WTC11 (cell line): ENCODE measurements around the gene RNF31. TPM values are rescaled to one million over a fixed set of nuclear protein-coding genes. Genes with fewer than 3 reads are reported as not detected.
A peak's percentile ranks its signal among the peaks of the same experiment; 100 is the strongest.

Experiments used
- ATAC-seq: fragments of 200-7000 bp; cut with Tn5 transposase; 2 replicates; pipeline ENCODE4 v1.10.0; 2021; ENCODE audit warnings: mild to moderate bottlenecking, moderate library complexity
- CTCF ChIA-PET: fragments of 300-600 bp; sonication (Branson Sonifier 250); formaldehyde crosslinking; loops from one replicate; lab custom pipeline; 2021; ENCODE audit warnings: antibody characterized with exemption; lab: Charles Lee
- POLR2A ChIA-PET: fragments of 350-600 bp; sonication (Branson Sonifier 250); formaldehyde crosslinking; loops from one replicate; lab custom pipeline; 2021; ENCODE audit warnings: antibody characterized with exemption; lab: Charles Lee
- DNase-seq: peaks from one replicate; pipeline ENCODE4 v3.0.0; 2021; ENCODE audit warnings: low spot score
- H3K27ac Mint-ChIP-seq: 2 replicates; pipeline ENCODE4 v1.8.0; 2021; ENCODE audit warnings: mixed read lengths
- H3K27me3 Mint-ChIP-seq: 2 replicates; pipeline ENCODE4 v1.8.0; 2021; ENCODE audit warnings: low read depth, mild to moderate bottlenecking, moderate library complexity, mixed read lengths
- H3K36me3 Mint-ChIP-seq: 2 replicates; pipeline ENCODE4 v1.8.0; 2021; ENCODE audit warnings: mixed read lengths
- H3K4me1 Mint-ChIP-seq: 2 replicates; pipeline ENCODE4 v1.8.0; 2022; ENCODE audit warnings: mixed read lengths
- H3K4me3 Mint-ChIP-seq: 2 replicates; pipeline ENCODE4 v1.8.0; 2021; ENCODE audit warnings: mild to moderate bottlenecking, moderate library complexity, mixed read lengths
- H3K9me3 Mint-ChIP-seq: 2 replicates; pipeline ENCODE4 v1.8.0; 2021; ENCODE audit warnings: mixed read lengths
- CREB1 ChIP-seq: sonication (generic); formaldehyde crosslinking; IDR thresholded peaks from 2 replicates; pipeline ENCODE4 v1.8.0; 2023; ENCODE audit warnings: mild to moderate bottlenecking, missing genetic modification reagents
- GABPB1 ChIP-seq: sonication (generic); formaldehyde crosslinking; IDR thresholded peaks from 2 replicates; pipeline ENCODE4 v1.8.1; 2023; ENCODE audit warnings: mild to moderate bottlenecking, missing genetic modification reagents
- HMGA2 ChIP-seq: fragments of 250-450 bp; sonication (Bioruptor Pico); IDR thresholded peaks from 2 replicates; pipeline ENCODE4 v1.4.0; 2021; ENCODE audit warnings: mild to moderate bottlenecking, moderate library complexity
- HMGXB4 ChIP-seq: sonication (generic); formaldehyde crosslinking; IDR thresholded peaks from 2 replicates; pipeline ENCODE4 v1.8.1; 2023; ENCODE audit warnings: mild to moderate bottlenecking, moderate library complexity, missing genetic modification reagents
- JAZF1 ChIP-seq: fragments of 250-450 bp; sonication (Bioruptor Pico); IDR thresholded peaks from 2 replicates; pipeline ENCODE4 v1.9.0; 2021; ENCODE audit warnings: moderate library complexity, mild to moderate bottlenecking, inconsistent platforms
- MXD4 ChIP-seq: fragments of 250-450 bp; sonication (Bioruptor Pico); IDR thresholded peaks from 2 replicates; pipeline ENCODE4 v1.8.0; 2021; ENCODE audit warnings: mild to moderate bottlenecking, moderate library complexity, borderline replicate concordance
- PRRX2 ChIP-seq: fragments of 250-450 bp; sonication (Bioruptor Pico); IDR thresholded peaks from 2 replicates; pipeline ENCODE4 v1.8.0; 2021; ENCODE audit warnings: mild to moderate bottlenecking
- TEAD1 ChIP-seq: sonication (generic); formaldehyde crosslinking; IDR thresholded peaks from 2 replicates; pipeline ENCODE4 v1.8.0; 2022; ENCODE audit warnings: mild to moderate bottlenecking, missing genetic modification reagents
- TEAD4 ChIP-seq: sonication (generic); formaldehyde crosslinking; IDR thresholded peaks from 2 replicates; pipeline ENCODE4 v1.8.0; 2022; ENCODE audit warnings: mild to moderate bottlenecking, missing genetic modification reagents
- ZBTB21 ChIP-seq: sonication (generic); formaldehyde crosslinking; IDR thresholded peaks from 2 replicates; pipeline ENCODE4 v1.8.1; 2023; ENCODE audit warnings: mild to moderate bottlenecking, missing genetic modification reagents, borderline replicate concordance
- ZNF263 ChIP-seq: sonication (generic); formaldehyde crosslinking; IDR thresholded peaks from 2 replicates; pipeline ENCODE4 v1.8.1; 2022; ENCODE audit warnings: low read depth, mild to moderate bottlenecking, moderate library complexity, missing genetic modification reagents
- ZNF281 ChIP-seq: sonication (generic); formaldehyde crosslinking; IDR thresholded peaks from 2 replicates; pipeline ENCODE4 v1.8.0; 2023; ENCODE audit warnings: mild to moderate bottlenecking, missing genetic modification reagents
- ZNF317 ChIP-seq: sonication (generic); formaldehyde crosslinking; IDR thresholded peaks from 2 replicates; pipeline ENCODE4 v1.8.1; 2023; ENCODE audit warnings: low read depth, mild to moderate bottlenecking, moderate library complexity, missing genetic modification reagents, borderline replicate concordance
- ZNF416 ChIP-seq: fragments of 250-450 bp; sonication (Bioruptor Pico); IDR thresholded peaks from 2 replicates; pipeline ENCODE4 v1.9.0; 2021; ENCODE audit warnings: mild to moderate bottlenecking, inconsistent platforms
- total RNA-seq: library from RNA; stranded (reverse); gene quantifications from 3 replicates; pipeline ENCODE4 v1.2.3, GENCODE V29; 2021
- TF ChIP-seq, protein P1 (sequence below): sonication (generic); formaldehyde crosslinking; IDR thresholded peaks from 2 replicates; pipeline ENCODE4 v1.8.0; 2022; ENCODE audit warnings: mild to moderate bottlenecking, missing genetic modification reagents
- TF ChIP-seq, protein P2 (sequence below): sonication (generic); formaldehyde crosslinking; IDR thresholded peaks from 2 replicates; pipeline ENCODE4 v1.8.1; 2022; ENCODE audit warnings: missing genetic modification reagents, borderline replicate concordance
- TF ChIP-seq, protein P3 (sequence below): sonication (generic); formaldehyde crosslinking; IDR thresholded peaks from 2 replicates; pipeline ENCODE4 v1.8.0; 2022; ENCODE audit warnings: missing genetic modification reagents

The RNF31 gene
- total RNA-seq, 1 experiment from 2014 or later, result 86.2 TPM

DNA sequence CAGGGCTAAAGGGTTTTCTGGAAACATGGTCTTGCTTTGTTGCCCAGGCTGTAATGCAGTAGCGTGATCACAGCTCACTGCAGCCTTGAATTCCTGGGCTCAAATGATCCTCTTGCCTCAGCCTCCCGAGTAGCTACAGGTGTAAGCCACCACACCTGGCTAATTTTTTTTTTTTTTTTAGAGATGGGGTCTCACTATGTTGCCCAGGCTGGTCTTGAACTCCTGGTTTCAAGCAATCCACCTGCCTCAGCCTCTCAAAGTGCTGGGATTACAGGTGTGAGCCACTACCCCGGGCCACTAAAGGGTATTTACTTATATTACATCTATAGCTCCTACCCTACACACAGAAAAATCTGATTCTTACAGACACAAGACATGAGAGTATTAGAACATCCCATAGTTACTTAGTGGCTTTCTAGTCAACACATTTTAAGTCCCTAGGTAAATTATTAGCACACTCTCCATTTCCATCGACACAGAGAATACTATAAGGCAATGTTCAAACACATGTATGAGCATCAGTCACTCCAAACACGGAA is 38.9 kb upstream of the RNF31 start:
- no peak; the same call in 1 of the 2 replicates for ATAC-seq
- peaks cover 22% of the 10 kb centered on the region for H3K36me3 Mint-ChIP-seq
- no peak for TF ChIP-seq ZNF263 (CRISPR knock-in tag)
- no peak for TF ChIP-seq ZNF317 (CRISPR knock-in tag)
- no peak for TF ChIP-seq JAZF1 (CRISPR knock-in tag)
- TF ChIP-seq HMGXB4 (CRISPR knock-in tag), result no peak
- TF ChIP-seq MXD4 (CRISPR knock-in tag), result no peak
- TF ChIP-seq TEAD1 (CRISPR knock-in tag), result no peak
- no peak for TF ChIP-seq ZNF416 (CRISPR knock-in tag)
- TF ChIP-seq HMGA2 (CRISPR knock-in tag), result no peak
- TF ChIP-seq ZBTB21, result no peak
- no peak for TF ChIP-seq GABPB1
- TF ChIP-seq CREB1 (CRISPR knock-in tag), result no peak
- TF ChIP-seq, protein P1, sequence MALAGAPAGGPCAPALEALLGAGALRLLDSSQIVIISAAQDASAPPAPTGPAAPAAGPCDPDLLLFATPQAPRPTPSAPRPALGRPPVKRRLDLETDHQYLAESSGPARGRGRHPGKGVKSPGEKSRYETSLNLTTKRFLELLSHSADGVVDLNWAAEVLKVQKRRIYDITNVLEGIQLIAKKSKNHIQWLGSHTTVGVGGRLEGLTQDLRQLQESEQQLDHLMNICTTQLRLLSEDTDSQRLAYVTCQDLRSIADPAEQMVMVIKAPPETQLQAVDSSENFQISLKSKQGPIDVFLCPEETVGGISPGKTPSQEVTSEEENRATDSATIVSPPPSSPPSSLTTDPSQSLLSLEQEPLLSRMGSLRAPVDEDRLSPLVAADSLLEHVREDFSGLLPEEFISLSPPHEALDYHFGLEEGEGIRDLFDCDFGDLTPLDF (CRISPR knock-in tag), result no peak
- no peak overlapping the region for H3K4me3 Mint-ChIP-seq
- DNase-seq, result no peak
- H3K27ac Mint-ChIP-seq, result no peak overlapping the region
- ChIA-PET CTCF (interaction anchor here (0.6 to 3.8 kb wide), 49 partner anchors 8 to 1130 kb away, joined by 3 to 254 read pairs (median 5); partner anchors contain the start of genes CARMIL3, CHMP4A, CIDEB and CPNE6), POLR2A (interaction anchor here (0.7 to 3.6 kb wide), 7 partner anchors 13 to 57 kb away, joined by 3 to 13 read pairs (median 6); partner anchors contain the start of genes CARMIL3 and PCK2)
- H3K9me3 Mint-ChIP-seq, result peaks cover 21% of the 10 kb centered on the region
- H3K4me1 Mint-ChIP-seq, result peaks cover 5% of the 10 kb centered on the region
- no peaks in the 10 kb centered on the region; the same call in 1 of the 2 replicates for H3K27me3 Mint-ChIP-seq

DNA sequence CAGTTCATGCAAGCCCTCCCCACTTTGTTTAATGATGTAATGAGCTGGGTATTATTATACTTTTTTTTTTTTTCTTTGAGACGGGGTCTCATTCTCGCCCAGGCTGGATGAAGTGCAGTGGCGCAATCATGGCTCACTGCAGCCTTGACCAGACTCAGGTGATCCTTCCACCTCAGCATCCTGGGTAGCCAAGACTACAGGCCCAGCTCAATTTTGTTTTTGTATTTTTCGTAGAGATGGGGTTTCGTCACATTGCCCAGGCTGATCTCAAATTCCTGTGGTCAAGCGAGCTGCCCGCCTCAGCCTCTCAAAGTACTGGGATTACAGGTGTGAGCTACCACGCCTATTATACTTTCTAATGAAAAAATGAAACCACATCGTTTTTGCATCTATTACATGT is 37.2 kb upstream of the RNF31 start:
- no peak overlapping the region for H3K27ac Mint-ChIP-seq
- DNase-seq (no peak), ATAC-seq (no peak)
- H3K27me3 Mint-ChIP-seq, result peaks cover 3% of the 10 kb centered on the region; the same call in 1 of the 2 replicates
- POLR2A ChIA-PET, result interaction anchor here (0.5 to 3.6 kb wide), 6 partner anchors 9 to 441 kb away, joined by 3 to 11 read pairs (median 3); partner anchors contain the start of gene CARMIL3
- H3K9me3 Mint-ChIP-seq, result peaks cover 7% of the 10 kb centered on the region
- no peak overlapping the region for H3K4me3 Mint-ChIP-seq
- no peak for TF ChIP-seq PRRX2 (CRISPR knock-in tag)
- peak; percentile 29; the same call in 1 of the 2 replicates for TF ChIP-seq GABPB1
- H3K36me3 Mint-ChIP-seq, result peaks cover 7% of the 10 kb centered on the region
- CTCF ChIA-PET, result interaction anchor here (0.9 to 3.8 kb wide), 12 partner anchors 12 to 224 kb away, joined by 3 to 254 read pairs (median 5); partner anchors contain the start of genes CARMIL3, EMC9, IRF9 and PCK2
- H3K4me1 Mint-ChIP-seq, result peaks cover 5% of the 10 kb centered on the region

DNA sequence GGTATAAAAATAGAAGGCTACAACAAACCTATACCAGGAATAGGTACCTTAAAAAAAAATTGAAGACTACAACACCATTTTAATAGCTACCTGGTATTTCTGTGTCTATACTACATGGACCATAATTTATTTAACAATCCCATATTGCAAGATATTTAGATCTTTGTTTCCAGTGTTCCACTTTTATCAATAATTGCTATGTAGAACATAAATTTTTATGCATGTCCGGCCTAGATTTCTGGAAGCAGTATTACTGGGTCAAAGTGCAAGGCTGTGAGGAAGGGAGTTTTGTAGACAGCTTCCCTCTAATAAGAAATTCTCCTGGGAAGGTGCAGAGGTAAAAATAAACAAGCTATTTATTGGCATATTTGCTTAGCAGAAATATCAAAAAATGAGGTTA is 36.8 kb upstream of the RNF31 start:
- POLR2A ChIA-PET, result interaction anchor here (0.9 to 3.6 kb wide), 2 partner anchors 41 to 59 kb away, joined by 3 to 11 read pairs; partner anchors contain the start of gene CARMIL3
- TF ChIP-seq ZNF281 (CRISPR knock-in tag), result no peak
- TF ChIP-seq, protein P2, sequence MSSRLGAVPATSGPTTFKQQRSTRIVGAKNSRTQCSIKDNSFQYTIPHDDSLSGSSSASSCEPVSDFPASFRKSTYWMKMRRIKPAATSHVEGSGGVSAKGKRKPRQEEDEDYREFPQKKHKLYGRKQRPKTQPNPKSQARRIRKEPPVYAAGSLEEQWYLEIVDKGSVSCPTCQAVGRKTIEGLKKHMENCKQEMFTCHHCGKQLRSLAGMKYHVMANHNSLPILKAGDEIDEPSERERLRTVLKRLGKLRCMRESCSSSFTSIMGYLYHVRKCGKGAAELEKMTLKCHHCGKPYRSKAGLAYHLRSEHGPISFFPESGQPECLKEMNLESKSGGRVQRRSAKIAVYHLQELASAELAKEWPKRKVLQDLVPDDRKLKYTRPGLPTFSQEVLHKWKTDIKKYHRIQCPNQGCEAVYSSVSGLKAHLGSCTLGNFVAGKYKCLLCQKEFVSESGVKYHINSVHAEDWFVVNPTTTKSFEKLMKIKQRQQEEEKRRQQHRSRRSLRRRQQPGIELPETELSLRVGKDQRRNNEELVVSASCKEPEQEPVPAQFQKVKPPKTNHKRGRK (CRISPR knock-in tag), result no peak
- no peak for TF ChIP-seq HMGXB4 (CRISPR knock-in tag)
- no peak for TF ChIP-seq GABPB1
- TF ChIP-seq PRRX2 (CRISPR knock-in tag), result no peak
- TF ChIP-seq, protein P3, sequence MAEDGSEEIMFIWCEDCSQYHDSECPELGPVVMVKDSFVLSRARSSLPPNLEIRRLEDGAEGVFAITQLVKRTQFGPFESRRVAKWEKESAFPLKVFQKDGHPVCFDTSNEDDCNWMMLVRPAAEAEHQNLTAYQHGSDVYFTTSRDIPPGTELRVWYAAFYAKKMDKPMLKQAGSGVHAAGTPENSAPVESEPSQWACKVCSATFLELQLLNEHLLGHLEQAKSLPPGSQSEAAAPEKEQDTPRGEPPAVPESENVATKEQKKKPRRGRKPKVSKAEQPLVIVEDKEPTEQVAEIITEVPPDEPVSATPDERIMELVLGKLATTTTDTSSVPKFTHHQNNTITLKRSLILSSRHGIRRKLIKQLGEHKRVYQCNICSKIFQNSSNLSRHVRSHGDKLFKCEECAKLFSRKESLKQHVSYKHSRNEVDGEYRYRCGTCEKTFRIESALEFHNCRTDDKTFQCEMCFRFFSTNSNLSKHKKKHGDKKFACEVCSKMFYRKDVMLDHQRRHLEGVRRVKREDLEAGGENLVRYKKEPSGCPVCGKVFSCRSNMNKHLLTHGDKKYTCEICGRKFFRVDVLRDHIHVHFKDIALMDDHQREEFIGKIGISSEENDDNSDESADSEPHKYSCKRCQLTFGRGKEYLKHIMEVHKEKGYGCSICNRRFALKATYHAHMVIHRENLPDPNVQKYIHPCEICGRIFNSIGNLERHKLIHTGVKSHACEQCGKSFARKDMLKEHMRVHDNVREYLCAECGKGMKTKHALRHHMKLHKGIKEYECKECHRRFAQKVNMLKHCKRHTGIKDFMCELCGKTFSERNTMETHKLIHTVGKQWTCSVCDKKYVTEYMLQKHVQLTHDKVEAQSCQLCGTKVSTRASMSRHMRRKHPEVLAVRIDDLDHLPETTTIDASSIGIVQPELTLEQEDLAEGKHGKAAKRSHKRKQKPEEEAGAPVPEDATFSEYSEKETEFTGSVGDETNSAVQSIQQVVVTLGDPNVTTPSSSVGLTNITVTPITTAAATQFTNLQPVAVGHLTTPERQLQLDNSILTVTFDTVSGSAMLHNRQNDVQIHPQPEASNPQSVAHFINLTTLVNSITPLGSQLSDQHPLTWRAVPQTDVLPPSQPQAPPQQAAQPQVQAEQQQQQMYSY (CRISPR knock-in tag), result no peak
- TF ChIP-seq HMGA2 (CRISPR knock-in tag), result no peak
- no peak for TF ChIP-seq TEAD4

More for the DNA sequence above, 36.8 kb upstream of the RNF31 start:
- DNase-seq, result no peak
- ATAC-seq, result no peak
- CTCF ChIA-PET, result interaction anchor here (0.7 to 3.8 kb wide), 10 partner anchors 17 to 223 kb away, joined by 3 to 254 read pairs (median 5); partner anchors contain the start of genes CARMIL3, EMC9, IRF9 and PCK2
- H3K36me3 Mint-ChIP-seq, result peaks cover 6% of the 10 kb centered on the region; the same call in 1 of the 2 replicates
- peaks cover 9% of the 10 kb centered on the region for H3K4me1 Mint-ChIP-seq
- H3K9me3 Mint-ChIP-seq, result peaks cover 4% of the 10 kb centered on the region; the same call in 1 of the 2 replicates
- peaks cover 4% of the 10 kb centered on the region; the same call in 1 of the 2 replicates for H3K27me3 Mint-ChIP-seq
- no peak overlapping the region for H3K4me3 Mint-ChIP-seq
- no peak overlapping the region for H3K27ac Mint-ChIP-seq
